Esophagus squamous epithelium (tissue), 5 donors: ENCODE results near the gene CNTN4. TPM values are rescaled to one million over a fixed set of nuclear protein-coding genes. Genes with fewer than 3 reads are reported as not detected.

Experiments
- DNase-seq: peaks from one replicate; lab custom pipeline; 2025; lab: John Stamatoyannopoulos, UW
- H3K27ac ChIP-seq, 4 donors: fragments of 200-600 bp; sonication (generic); one replicate each; pipeline ENCODE4 v1.5.1; 2016 to 2019; ENCODE audit warnings: mild to moderate bottlenecking in 1 of 4
- H3K27me3 ChIP-seq, 4 donors: fragments of 200-600 bp; sonication (generic); 1 replicate in 3 of 4; 2 replicates in 1 of 4; pipeline versions ENCODE4 v1.5.1 to v1.6.0; 2017 to 2021; ENCODE audit warnings: antibody characterized with exemption in 1 of 4
- H3K36me3 ChIP-seq, 3 donors: fragments of 200-600 bp; sonication (generic); one replicate each; pipeline ENCODE4 v1.5.1; 2016 to 2019
- H3K4me1 ChIP-seq, 3 donors: fragments of 200-600 bp; sonication (generic); one replicate each; pipeline ENCODE4 v1.5.1; 2017 to 2019
- H3K4me3 ChIP-seq, 4 donors: fragments of 200-600 bp; sonication (generic); 1 replicate in 3 of 4; 2 replicates in 1 of 4; pipeline ENCODE4 v1.5.1; 2016 to 2019; ENCODE audit warnings: mild to moderate bottlenecking in 2 of 4, moderate library complexity in 1 of 4
- H3K9me3 ChIP-seq, 3 donors: fragments of 200-600 bp; sonication (generic); one replicate each; pipeline ENCODE4 v1.5.1; 2016 to 2019
- POLR2A ChIP-seq, 4 donors: fragments of 450-650 bp; IDR thresholded peaks; one replicate each; pipeline ENCODE4 v1.6.1; 2017; ENCODE audit warnings: antibody characterized with exemption in 4 of 4, mild to moderate bottlenecking in 4 of 4, moderate library complexity in 3 of 4
- WGBS, 2 donors: methylation state at CpG; one replicate each; pipeline ENCODE4 v1.1.5; 2018; 5-methylcytosine and 5-hydroxymethylcytosine counted together
- intact Hi-C: fragments of 100-400 bp; cut with DNase I; formaldehyde crosslinking; loops from one replicate; pipeline ENCODE4 v1.15.0; 2022
- total RNA-seq, 4 donors: library from RNA; depleted of rRNA; stranded (reverse); fragments of >200 nt; gene quantifications; one replicate each; pipeline ENCODE4 v1.1.0, GENCODE V29; 2016
- TF ChIP-seq, protein P1 (sequence below), 6 experiments: fragments of 450-650 bp in 4 of 6; fragments of 200-600 bp in 2 of 6; sonication (generic) in 2 of 6; IDR thresholded peaks; one replicate each; pipeline ENCODE4 v1.5.1; 2016 to 2019; ENCODE audit warnings: antibody characterized with exemption in 6 of 6, mild to moderate bottlenecking in 4 of 6, moderate library complexity in 4 of 6
- donor health status: DM: yes; HTN: yes; CAD: no.

Gene CNTN4
- total RNA-seq, 4 donors from 2014 or later, result 0.31 to 8.5 (median 3.5) TPM

DNA sequence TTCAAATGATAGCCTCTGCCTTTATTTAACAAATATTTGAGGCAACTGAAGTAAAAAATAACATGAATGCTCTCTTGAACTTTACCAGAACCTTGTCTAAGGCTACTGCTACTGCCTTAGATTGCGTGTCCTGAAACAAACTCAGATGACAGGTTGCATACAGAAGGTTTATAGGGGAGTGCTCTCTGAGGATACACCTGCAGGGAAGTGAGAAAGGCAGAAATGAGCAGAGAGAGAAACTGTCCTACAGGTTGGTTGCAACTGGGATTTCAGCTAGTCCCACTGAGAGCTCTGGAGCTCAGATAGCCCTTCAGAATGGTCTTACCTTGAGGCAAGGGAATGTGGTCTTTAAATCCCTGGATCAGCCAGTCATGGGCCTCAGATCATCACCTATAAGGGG lies 846.0 kb downstream of the CNTN4 start:
- DNase-seq, result no peak
- TF ChIP-seq, protein P1, sequence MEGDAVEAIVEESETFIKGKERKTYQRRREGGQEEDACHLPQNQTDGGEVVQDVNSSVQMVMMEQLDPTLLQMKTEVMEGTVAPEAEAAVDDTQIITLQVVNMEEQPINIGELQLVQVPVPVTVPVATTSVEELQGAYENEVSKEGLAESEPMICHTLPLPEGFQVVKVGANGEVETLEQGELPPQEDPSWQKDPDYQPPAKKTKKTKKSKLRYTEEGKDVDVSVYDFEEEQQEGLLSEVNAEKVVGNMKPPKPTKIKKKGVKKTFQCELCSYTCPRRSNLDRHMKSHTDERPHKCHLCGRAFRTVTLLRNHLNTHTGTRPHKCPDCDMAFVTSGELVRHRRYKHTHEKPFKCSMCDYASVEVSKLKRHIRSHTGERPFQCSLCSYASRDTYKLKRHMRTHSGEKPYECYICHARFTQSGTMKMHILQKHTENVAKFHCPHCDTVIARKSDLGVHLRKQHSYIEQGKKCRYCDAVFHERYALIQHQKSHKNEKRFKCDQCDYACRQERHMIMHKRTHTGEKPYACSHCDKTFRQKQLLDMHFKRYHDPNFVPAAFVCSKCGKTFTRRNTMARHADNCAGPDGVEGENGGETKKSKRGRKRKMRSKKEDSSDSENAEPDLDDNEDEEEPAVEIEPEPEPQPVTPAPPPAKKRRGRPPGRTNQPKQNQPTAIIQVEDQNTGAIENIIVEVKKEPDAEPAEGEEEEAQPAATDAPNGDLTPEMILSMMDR (IDR thresholded peaks at IDR 0.05), result no peak
- TF ChIP-seq POLR2A (IDR thresholded peaks at IDR 0.05), result no peak
- Histone ChIP-seq H3K4me3 (no peak overlapping the region), H3K4me1 (no peaks in the 10 kb centered on the region), H3K27me3 (no peaks in the 10 kb centered on the region), H3K9me3 (no peaks in the 10 kb centered on the region), H3K27ac (no peak overlapping the region), H3K36me3 (no peaks in the 10 kb centered on the region)
- 59 to 89% methylated on average over 1 of the region's 1 CpG for WGBS, 2 donors
- intact Hi-C loops, result no loop called here

DNA sequence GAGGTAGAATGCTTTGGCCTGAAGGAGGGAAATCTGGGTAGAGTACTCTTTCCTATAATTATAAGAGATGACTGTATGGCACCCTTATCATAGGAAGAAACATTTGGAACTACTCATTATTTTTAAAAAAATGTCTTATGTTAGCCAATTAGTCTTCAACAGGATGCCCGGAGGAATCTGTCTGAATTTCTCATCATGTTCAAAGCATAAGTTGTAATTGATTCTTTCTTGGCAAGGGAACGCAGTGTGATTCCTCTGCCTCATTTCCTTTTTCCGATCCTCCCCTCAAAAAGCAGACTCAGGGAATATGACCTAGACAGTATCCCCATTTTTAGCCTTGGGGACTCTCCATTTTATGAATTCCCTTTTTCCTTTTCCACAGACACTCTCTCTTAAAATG lies 846.5 kb downstream of the CNTN4 start:
- TF ChIP-seq, protein P1 (IDR thresholded peaks at IDR 0.05), result no peak
- no peak for TF ChIP-seq POLR2A (IDR thresholded peaks at IDR 0.05)
- Histone ChIP-seq H3K36me3 (no peaks in the 10 kb centered on the region), H3K27me3 (no peaks in the 10 kb centered on the region), H3K4me1 (no peaks in the 10 kb centered on the region), H3K27ac (no peak overlapping the region), H3K9me3 (no peaks in the 10 kb centered on the region), H3K4me3 (no peak overlapping the region)
- intact Hi-C loops, result no loop called here
- DNase-seq, result no peak
- WGBS, 2 donors, result 42 to 68% methylated on average over 3 of the region's 3 CpGs

DNA sequence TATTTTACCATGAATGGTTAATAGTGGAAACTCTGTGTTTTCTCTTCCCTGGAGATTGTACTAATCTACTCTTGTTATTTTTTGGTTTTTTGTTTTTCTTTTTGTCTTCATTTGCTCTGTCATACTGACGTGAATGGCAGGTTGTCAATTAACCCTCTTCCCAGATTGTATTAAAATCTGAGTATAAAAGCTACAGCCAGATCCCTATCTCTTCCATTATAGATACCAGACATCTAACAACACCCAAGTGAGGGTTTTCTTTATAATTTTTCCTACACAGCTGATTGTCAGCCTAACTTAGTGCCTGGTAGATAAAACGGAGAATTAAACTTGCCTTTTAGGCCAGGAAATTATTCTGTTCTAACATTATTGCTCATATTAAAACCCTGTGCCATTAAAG lies 848.9 kb downstream of the CNTN4 start:
- H3K4me1 ChIP-seq, result no peaks in the 10 kb centered on the region
- intact Hi-C loops, result no loop called here
- no peaks in the 10 kb centered on the region for H3K9me3 ChIP-seq
- H3K27ac ChIP-seq, result no peak overlapping the region
- H3K27me3 ChIP-seq, result no peaks in the 10 kb centered on the region
- TF ChIP-seq POLR2A (IDR thresholded peaks at IDR 0.05), result no peak
- TF ChIP-seq, protein P1 (IDR thresholded peaks at IDR 0.05), result no peak
- no peak overlapping the region for H3K4me3 ChIP-seq
- WGBS, 2 donors, result 72 to 91% methylated on average over 2 of the region's 2 CpGs
- no peaks in the 10 kb centered on the region for H3K36me3 ChIP-seq
- DNase-seq, result no peak

DNA sequence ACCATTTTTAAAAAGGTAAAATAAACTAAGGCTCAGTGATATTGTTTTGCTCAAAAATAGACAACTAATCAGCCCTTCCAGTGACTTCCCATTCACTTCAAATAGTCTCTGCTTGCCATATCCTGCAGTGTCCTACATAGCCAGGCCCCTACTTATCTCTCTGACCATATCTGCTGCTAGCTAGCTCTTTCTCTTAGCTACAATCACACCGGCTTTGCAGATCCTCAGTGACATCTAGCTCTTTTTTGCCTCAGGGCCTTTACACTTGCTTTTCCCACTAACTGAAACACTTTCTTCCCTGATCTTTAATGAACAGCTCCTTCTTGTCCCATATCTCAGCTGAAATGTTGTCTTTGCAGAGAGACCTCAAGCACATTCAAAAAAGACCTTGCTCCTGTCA lies 850.2 kb downstream of the CNTN4 start:
- TF ChIP-seq, protein P1 (IDR thresholded peaks at IDR 0.05), result no peak
- H3K27ac ChIP-seq, result no peak overlapping the region
- H3K4me3 ChIP-seq, result no peak overlapping the region
- H3K4me1 ChIP-seq, result no peaks in the 10 kb centered on the region
- WGBS, 2 donors, result 67 to 70% methylated on average over 1 of the region's 1 CpG
- H3K9me3 ChIP-seq, result no peaks in the 10 kb centered on the region
- no peaks in the 10 kb centered on the region for H3K36me3 ChIP-seq
- no peak for DNase-seq
- intact Hi-C loops, result no loop called here
- H3K27me3 ChIP-seq, result no peaks in the 10 kb centered on the region

DNA sequence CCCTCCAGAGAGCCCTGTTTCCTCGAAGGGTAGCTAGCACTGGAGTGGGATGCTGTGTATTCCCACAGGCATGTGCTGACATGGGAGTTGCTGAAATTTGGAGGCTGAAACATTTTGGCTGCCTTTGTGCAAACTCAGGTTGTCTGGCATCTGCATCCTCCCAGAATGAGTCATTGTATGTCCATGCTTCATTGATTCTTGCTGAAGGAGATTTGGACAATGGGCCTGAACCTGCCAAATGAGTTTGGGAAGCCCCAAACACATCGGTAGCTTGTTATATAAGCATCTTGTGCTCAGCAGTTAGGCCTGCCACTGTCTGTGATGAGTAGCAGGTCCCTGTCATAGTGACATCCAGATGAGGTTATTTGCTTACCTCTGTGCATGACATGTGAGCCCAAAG lies 851.5 kb downstream of the CNTN4 start:
- no peak overlapping the region for H3K4me3 ChIP-seq
- intact Hi-C loops, result no loop called here
- no peak for TF ChIP-seq POLR2A (IDR thresholded peaks at IDR 0.05)
- TF ChIP-seq, protein P1 (IDR thresholded peaks at IDR 0.05), result no peak
- H3K27me3 ChIP-seq, result no peaks in the 10 kb centered on the region
- H3K4me1 ChIP-seq, result no peaks in the 10 kb centered on the region
- no peak for DNase-seq
- H3K27ac ChIP-seq, result no peak overlapping the region
- 12 to 24% methylated on average over 2 of the region's 2 CpGs for WGBS, 2 donors
- H3K36me3 ChIP-seq, result no peaks in the 10 kb centered on the region
- no peaks in the 10 kb centered on the region for H3K9me3 ChIP-seq
